Bone marrow (tissue), 2 donors: ENCODE measurements around the gene GASK1A.

ENCODE experiments used
- DNase-seq, 2 donors: peaks; one replicate each; lab custom pipeline; 2025; lab: John Stamatoyannopoulos, UW

The GASK1A gene

GRCh38 chr3:43013743-43014155 lies 34.6 kb downstream of the GASK1A start:
- DNase-seq = no peak

- no peak for DNase-seq
Observed at GRCh38 chr3:43014241-43014640, 35.1 kb downstream of the GASK1A start.

GRCh38 chr3:43014956-43015355 lies 35.8 kb downstream of the GASK1A start:
- DNase-seq = no peak

GRCh38 chr3:43015572-43015971 lies 36.5 kb downstream of the GASK1A start:
- no peak for DNase-seq

- no peak for DNase-seq
Observed at GRCh38 chr3:43015991-43016865, 37.1 kb downstream of the GASK1A start.

- no peak for DNase-seq
Observed at GRCh38 chr3:43017004-43017403, 37.9 kb downstream of the GASK1A start.

GRCh38 chr3:43017593-43018195 lies 38.6 kb downstream of the GASK1A start:
- DNase-seq = no peak

- no peak for DNase-seq
Observed at GRCh38 chr3:43018246-43018645, 39.1 kb downstream of the GASK1A start.

GRCh38 chr3:43019006-43019809 lies 40.1 kb downstream of the GASK1A start:
- no peak for DNase-seq

- no peak for DNase-seq
Observed at GRCh38 chr3:43019826-43020225, 40.7 kb downstream of the GASK1A start.

- no peak for DNase-seq
Observed at GRCh38 chr3:43021186-43021585, 42.1 kb downstream of the GASK1A start.

- no peak for DNase-seq
Observed at GRCh38 chr3:43022121-43022520, 43.0 kb downstream of the GASK1A start.

- DNase-seq = no peak
Observed at GRCh38 chr3:43023066-43023465, 44.0 kb downstream of the GASK1A start.

- no peak for DNase-seq
Observed at GRCh38 chr3:43023746-43024145, 44.6 kb downstream of the GASK1A start.

GRCh38 chr3:43024181-43024885 lies 45.2 kb downstream of the GASK1A start:
- no peak for DNase-seq

- DNase-seq = no peak
Observed at GRCh38 chr3:43025423-43025822, 46.3 kb downstream of the GASK1A start.

GRCh38 chr3:43028001-43028400 lies 48.9 kb downstream of the GASK1A start:
- no peak for DNase-seq

GRCh38 chr3:43028678-43029490 lies 49.8 kb downstream of the GASK1A start:
- DNase-seq = no peak

- no peak for DNase-seq
Observed at GRCh38 chr3:43030162-43030935, 51.2 kb downstream of the GASK1A start.

- DNase-seq = no peak
Observed at GRCh38 chr3:43031485-43031884, 52.4 kb downstream of the GASK1A start.
